SK-MEL-5 (cell line): ENCODE data around the gene TRIM69. TPM values are rescaled to one million over a fixed set of nuclear protein-coding genes. Genes with fewer than 3 reads are reported as not detected.
"Not testable (repeated sequence)": the region's sequence is repeated elsewhere in the genome, so short reads cannot be mapped to it uniquely, and the experiment has no call there.

ENCODE experiments used
- DNase-seq: peaks from one replicate; pipeline ENCODE4 v3.0.0-alpha.2; 2016; ENCODE audit warnings: low read depth, low spot score
- in situ Hi-C: cut with HindIII; loops from 2 replicates; pipeline ENCODE4 v1.10.0; 2016; ENCODE audit warnings: low sequenced_read_pairs, high pct_unique_total_duplicates, low pct_unique_long_range_greater_than_20kb
- total RNA-seq: library from RNA; depleted of rRNA; stranded (reverse); fragments of >200 nt; shearing (Covaris generic); gene quantifications from 2 replicates; pipeline ENCODE4 v1.2.3, GENCODE V29; 2014

The TRIM69 gene
- total RNA-seq, 1 experiment from 2014 or later: 13.5 TPM

DNA sequence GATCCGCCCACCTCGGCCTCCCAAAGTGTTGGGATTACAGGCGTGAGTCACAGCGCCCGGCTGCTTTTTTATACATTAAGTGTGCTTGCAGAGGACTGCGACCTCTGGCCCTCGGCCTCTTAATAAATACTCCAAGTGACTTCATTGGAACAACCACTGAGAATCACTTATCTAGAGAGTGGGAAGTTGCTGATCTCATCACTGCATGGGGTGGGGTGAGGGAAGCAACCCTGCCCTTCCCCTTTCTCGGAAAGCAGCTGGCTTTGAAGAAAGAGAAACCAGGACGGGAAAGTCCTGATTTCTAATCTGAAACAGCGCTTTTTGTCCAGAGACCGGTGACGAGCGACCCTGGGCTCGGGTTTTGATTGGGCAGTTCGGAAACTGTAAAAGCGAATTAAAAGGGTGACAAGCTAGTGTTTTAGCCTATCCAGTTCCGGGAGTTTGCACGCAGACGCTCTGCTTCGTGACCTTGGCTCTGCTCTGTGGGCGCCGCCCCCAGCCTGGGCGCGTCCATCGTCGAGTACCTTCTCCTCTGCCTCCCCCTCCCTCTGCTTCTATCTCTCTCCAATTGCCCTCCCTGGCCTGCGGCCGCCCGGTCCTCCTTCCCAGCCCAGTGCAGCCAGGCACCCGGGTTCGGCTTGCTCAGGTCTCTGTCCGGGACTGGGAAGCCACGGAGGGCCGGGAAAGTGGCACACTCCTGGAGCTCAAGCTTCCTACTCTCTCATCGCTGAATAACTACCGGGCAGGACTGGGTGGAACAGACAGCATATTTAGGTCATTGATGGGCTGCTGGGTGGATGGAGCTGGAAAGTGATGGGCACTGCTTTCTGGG lies 7.5 kb upstream of the TRIM69 start:
- in situ Hi-C loops: no loop called here
- DNase-seq: peak; percentile 99

DNA sequence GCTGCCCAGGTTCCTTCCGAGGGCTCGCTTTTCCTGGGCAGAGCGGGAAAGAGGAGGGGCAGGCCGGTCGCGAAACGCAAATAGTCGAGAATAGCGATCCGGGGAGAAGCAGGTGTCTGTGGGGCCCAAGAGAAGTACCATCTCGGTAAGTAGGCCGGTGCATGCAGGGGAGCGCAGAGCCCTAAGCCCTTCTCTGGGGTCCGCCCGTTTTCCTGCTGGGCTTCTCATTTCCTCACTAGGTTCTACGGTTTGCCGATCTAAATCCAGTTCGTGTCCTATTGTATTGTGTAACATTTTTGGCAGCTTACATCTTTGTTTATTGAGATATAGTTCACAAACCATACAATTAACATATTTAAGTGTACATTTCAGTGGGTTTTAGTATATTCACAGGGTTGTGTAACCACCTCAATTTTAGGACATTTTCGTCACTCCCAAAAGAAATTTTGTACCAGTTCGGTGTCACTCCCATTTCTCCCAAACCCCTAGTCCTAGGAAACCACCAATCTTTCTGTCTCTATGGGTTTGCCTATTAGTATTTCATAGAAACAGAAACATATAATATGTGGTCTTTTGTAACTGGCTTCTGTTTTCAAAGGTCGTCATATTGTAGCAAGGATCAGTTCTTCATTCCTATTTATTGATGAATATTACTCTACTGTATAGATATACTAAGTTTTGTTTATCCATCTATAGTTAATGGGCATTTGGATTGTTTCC lies 6.8 kb upstream of the TRIM69 start:
- DNase-seq: peak; percentile 5
- in situ Hi-C loops: no loop called here

DNA sequence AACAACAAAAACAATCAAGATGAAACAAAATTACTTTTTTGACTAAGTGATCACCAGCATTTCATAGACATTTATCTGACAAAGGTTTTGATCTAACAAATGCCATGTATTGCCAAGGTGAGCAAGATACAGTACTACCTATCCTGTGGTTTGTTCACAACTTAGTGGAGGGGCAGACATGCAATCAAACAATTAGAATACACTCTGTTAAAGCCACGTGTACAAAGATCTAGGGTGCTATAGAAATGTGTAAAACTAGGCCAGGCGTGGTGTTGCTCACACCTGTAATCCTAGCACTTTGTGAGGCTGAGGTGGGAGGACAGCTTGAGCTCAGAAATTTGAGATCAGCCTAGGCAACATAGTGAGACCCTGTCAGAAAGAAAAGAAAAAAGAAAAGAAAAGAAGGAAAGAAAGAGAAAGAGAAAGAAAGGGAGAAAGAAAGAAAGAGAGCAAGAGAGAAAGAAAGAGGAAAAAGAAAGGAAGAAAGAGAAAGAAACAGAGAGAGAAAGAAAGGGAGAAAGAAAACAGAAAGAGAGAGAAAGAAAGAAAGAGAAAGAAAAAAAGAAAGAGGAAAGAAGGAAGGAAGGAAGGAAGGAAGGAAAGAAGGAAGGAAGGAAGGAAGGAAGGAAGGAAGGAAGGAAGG lies 1.4 kb upstream of the TRIM69 start:
- DNase-seq: no peak
- in situ Hi-C loops: no loop called here

DNA sequence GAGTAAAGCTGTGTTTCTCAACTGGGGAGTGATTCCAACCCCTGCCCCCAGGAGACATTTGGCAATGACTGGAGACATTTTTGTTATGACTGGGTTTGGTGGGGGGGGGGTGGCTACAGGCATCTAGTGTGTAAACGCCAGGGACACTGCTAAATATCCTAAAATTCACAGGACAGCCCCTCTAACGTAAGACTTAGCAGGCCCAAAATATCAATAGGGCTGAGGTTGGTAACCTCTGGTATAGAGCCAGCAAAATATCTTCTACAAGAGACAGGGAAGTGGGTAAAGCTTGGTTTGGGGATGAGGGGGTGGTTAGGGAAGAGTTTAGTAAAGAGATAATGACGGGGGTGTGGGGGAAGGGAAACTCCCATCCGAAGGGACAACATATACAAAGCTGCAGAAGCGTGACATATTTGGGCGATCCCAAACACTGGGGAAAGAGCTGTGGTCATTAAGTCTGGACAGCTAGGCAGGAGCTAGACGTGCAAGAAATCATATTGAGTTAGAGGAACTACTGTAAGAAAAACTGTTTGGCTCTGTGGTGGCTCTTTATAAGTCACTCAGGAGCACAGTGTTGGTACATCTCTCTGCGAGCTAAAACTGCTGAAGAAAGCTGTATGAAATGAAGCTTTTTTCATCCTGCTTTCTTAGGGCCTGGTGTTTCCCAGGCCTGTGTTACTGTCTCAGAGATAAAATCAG lies 697 bp upstream of the TRIM69 start:
- in situ Hi-C loops: no loop called here
- no peak for DNase-seq

DNA sequence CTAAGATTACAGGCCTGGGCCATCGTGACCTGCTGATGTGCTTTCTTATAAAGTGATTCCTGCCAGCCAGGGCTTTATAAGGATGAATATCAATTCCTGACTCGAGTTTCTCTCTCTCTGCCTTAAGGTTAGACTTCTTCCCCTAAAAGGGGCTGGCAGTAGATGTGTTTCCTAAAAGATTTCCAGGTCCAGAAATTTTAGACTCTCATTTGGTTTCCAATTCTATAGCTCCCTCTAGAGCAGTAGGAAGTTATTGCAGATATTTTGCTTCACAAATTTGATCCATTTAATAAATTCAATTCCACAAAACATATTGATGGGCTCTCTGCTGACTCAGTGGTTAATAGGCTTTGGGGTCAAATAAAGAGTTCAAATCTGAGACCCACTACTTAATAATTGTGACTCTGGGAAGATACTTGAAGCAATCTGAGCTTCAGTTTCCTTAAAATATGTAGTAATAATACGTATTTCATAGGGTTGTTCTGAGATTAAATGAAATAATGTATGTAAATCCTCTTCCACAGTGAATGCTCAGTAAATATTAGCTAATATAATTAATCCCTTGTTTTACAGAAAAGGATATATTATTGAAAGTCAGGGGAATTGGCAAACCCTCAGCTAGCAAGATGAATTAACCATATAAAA lies 2.1 kb downstream of the TRIM69 start:
- in situ Hi-C loops: no loop called here

DNA sequence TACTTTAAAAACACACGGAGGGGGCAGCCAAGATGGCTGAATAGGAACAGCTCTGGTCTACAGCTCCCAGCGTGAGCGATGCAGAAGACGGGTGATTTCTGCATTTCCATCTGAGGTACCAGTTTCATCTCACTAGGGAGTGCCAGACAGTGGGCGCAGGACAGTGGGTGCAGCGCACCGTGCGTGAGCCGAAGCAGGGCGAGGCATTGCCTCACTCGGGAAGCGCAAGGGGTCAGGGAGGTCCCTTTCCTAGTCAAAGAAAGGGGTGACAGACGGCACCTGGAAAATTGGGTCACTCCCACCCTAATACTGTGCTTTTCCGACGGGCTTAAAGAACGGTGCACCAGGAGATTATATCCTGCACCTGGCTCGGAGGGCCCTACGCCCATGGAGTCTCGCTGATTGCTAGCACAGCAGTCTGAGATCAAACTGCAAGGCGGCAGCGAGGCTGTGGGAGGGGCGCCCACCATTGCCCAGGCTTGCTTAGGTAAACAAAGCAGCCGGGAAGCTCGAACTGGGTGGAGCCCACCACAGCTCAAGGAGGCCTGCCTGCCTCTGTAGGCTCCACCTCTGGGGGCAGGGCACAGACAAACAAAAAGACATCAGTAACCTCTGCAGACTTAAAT lies 3.0 kb downstream of the TRIM69 start:
- in situ Hi-C loops, DNase-seq: not testable (repeated sequence)

More for the DNA sequence above, 2.1 kb downstream of the TRIM69 start:
- DNase-seq: peak; percentile 74

DNA sequence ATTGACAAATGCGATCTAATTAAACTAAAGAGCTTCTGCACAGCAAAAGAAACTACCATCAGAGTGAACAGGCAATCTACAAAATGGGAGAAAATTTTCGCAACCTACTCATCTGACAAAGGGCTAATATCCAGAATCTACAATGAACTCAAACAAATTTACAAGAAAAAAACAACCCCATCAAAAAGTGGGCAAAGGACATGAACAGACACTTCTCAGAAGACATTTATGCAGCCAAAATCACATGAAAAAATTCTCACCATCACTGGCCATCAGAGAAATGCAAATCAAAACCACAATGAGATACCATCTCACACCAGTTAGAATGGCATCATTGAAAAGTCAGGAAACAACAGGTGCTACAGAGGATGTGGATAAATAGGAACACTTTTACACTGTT lies 7.1 kb downstream of the TRIM69 start:
- in situ Hi-C loops, DNase-seq: not testable (repeated sequence)

DNA sequence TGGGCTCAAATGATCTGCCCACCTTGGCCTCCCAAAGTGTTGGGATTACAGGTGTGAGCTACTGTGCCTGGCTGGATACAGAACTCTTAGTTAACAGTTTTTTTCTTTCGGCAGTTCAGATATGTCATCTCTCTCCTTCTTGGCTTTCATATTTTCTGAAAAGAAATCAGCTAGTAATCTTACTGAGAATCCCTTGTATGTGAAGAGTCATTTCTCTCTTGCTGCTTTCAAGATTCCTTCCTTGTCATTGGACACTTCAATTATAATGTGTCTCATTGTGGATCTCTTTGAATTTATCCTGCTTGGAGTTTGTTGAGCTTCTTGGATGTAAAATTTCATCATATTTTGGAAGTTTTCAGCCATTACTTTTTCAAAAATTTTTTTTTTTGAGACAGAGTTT lies 17.0 kb downstream of the TRIM69 start:
- no peak for DNase-seq
- in situ Hi-C loops: no loop called here

DNA sequence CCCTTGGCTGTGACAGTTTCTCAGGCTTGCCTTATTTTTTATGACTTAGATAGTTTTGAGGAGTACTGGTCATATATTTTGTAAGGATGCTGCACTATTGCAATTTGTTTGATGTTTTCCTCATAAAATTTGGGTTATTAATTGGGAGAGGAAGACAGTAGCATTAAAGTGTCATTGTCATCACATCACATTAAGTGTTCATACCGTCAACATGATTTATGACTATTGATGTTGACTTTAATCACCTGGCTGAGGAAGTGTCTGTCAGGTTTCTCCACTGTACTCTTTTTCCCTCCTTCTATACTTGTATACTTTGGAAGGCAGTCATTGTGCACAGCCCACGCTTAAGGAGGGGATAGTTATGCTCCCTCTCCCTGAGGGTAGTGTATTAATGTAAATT lies 26.9 kb downstream of the TRIM69 start:
- DNase-seq: no peak
- in situ Hi-C loops: no loop called here

DNA sequence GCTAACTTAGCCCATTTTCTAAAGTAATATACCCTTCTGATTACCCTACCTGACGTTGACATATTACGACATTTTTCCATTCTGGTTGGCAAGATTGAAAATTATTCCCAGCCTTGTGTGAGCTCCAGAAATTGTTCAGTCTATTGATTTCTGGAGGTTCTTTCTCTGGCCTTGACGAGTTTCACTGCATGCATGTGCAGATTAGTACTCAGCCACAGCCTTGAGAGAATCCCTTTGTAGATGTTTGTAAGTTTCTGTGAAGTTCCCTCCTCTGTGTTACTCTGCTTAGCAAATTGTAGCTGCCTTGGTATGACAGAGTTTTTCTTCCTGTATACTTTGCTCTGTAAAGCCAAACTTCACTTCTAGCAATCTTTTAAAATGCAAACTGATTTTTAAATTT lies 27.5 kb downstream of the TRIM69 start:
- in situ Hi-C loops: no loop called here
- DNase-seq: no peak

DNA sequence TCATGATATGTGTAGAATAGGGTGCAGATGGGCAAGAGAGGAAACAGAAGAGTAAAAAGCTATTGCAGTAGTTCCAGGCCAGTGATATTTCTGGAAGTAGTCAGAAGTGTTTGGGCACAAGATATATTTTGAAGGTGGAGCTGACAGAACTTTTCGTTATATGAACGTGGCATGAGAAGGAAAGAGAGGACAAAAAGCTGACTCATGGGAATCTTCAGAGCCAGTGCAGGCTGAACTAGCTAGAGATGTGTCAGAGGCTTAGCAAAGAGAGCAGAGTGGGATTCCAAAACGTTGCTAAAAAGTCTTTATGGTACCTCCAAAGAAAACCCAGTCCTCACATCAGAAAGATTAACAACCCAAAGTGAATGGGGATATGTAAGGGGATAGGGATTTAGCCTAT lies 28.7 kb downstream of the TRIM69 start:
- no peak for DNase-seq
- in situ Hi-C loops: no loop called here

DNA sequence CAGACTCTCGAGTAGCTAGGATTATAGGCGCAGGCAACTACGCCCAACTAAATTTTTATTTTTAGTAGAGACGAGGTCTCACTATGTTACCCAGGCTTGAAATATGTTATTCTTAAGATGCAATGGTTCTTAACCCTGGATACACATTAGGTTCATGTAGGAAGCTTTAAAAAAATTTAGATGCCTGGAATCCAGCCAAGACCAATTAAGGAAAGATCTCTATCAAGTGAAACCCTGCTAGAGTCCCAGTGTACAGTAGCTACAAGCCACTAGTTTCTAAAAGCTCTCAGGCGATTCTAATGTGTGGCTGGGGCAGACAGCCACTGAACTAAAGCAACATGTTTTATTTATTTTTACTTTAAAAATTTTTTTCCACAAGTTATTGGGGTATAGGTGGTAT lies 33.2 kb downstream of the TRIM69 start:
- in situ Hi-C loops: no loop called here
- DNase-seq: no peak

DNA sequence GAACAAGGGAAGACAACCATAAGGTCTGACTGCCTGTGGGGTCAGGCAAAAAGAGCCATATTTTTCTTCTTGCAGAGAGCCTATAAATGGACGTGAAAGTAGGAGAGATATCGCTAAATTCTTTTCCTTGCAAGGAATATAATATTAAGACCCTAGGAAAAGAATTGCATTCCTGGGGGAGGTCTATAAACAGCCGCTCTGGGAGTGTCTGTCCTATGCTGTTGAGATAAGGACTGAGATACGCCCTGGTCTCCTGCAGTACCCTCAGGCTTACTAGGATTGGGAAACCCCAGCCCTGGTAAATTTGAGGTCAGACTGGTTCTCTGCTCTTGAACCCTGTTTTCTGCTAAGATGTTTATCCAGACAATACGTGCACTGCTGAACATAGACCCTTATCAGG lies 34.4 kb downstream of the TRIM69 start:
- in situ Hi-C loops, DNase-seq: not testable (repeated sequence)

DNA sequence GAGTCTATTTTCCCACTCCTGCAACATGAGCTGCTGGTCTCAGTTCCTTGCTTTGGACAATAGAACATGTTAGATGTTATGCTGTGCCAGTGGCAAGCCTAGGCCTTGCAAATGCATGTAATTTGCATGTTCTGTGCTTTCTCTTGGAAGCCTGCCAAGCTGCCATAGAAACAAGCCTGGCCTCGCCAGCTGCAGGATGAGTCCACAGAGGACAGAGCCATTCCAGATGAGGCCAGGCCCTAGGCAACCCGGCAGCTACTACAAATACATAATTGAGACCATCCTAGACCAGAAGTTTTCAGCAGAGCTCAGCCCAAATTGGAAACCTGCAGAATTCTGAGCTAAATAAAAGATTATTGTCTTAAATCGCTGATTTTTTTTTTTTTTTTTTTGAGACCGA lies 39.6 kb downstream of the TRIM69 start:
- no peak for DNase-seq
- in situ Hi-C loops: no loop called here

DNA sequence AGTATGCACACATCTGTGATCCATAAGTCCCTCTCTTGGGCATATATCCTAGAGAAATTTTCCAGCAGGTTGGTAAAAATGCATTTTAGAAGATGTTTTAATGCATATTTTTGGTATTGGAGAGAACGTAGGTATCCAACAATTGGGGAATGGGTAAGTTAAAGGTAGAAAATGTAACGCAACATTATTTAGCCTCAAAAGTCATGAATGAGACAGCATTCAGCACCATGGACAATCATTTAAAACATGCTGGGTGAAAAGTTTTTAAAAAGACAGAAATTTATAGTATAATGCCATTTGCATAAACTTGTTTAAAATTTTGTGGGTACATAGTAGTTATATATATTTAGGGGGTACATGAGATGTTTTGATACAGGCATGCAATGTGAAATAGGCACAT lies 43.4 kb downstream of the TRIM69 start:
- in situ Hi-C loops: no loop called here
- no peak for DNase-seq

DNA sequence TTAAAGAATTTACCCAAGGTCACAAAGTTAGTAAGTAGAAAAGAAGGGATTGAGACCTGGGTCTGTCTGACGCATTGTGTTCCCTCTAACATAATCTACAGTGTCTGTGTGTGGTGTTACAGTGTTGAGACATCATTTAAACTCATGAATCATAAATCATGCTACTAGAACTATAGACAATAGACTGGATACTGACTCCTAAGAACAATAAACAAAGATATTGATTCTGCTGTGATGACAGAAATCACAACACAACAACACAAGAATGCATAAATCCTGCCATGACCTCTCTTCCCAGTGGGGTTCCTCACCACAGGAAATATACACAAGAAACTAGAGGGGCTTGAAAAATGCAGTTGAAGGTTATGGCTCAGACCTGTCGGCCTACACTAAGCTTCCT lies 44.3 kb downstream of the TRIM69 start:
- peak; percentile 84 for DNase-seq
- in situ Hi-C loops: no loop called here

DNA sequence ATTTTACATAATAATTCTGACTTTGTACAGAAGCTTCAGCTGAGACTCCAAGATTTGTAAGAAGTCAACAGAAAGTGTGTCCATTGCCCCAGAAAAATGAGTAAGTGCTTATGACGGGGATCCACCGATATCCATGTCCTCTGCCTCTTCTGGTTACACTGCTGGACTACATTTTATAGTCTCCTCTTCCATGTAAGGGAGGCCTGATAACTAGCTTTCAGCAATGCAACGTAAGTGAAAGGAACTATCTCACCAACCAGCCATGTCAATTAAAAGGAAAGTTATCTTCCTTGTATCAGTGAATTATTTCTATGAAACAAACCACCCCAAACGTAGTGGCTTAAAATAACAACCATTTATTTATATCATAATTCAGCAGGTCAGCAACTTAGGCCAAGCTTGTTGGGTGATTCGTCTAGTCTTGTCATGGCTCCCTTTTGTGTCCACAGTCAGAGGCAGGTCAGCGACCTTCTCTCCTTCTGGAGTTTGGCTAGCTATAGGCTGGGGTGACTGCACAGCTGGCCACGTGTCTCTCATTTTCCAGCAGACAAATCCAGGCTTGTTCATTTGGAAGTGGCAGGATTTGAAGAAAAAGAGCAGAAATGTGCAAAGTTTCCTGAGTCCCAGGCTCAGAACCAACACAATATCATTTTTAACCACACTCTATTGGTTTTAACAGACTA lies 44.9 kb downstream of the TRIM69 start:
- no peak for DNase-seq
- in situ Hi-C loops: no loop called here
